Activated naive CD8-positive, alpha-beta T cell treated with anti-CD3 and anti-CD28 coated beads, Interleukin-2, amount 50 U/mL, for 24 hours (primary cell): ENCODE data around the gene SLC12A7.
"Not testable (repeated sequence)": the region's sequence is repeated elsewhere in the genome, so short reads cannot be mapped to it uniquely, and the experiment has no call there.

ENCODE experiments used
- ATAC-seq: fragments of 150-1000 bp; cut with Tn5 transposase; one replicate; pipeline ENCODE4 v1.10.0; 2021
- DNase-seq: peaks from one replicate; pipeline ENCODE4 v3.0.0; 2021
- H3K27ac Mint-ChIP-seq: one replicate; pipeline ENCODE4 v1.8.0; 2021; ENCODE audit warnings: mild to moderate bottlenecking, mixed read lengths
- H3K27me3 Mint-ChIP-seq: one replicate; pipeline ENCODE4 v1.8.0; 2021; ENCODE audit warnings: mixed read lengths
- H3K36me3 Mint-ChIP-seq: one replicate; pipeline ENCODE4 v1.8.0; 2021; ENCODE audit warnings: low read depth, mixed read lengths
- H3K4me1 Mint-ChIP-seq: one replicate; pipeline ENCODE4 v1.8.0; 2021; ENCODE audit warnings: mixed read lengths
- H3K4me3 Mint-ChIP-seq: one replicate; pipeline ENCODE4 v1.8.0; 2021; ENCODE audit warnings: mild to moderate bottlenecking, moderate library complexity, mixed read lengths
- H3K9me3 Mint-ChIP-seq: one replicate; pipeline ENCODE4 v1.8.0; 2021; ENCODE audit warnings: mixed read lengths

Gene SLC12A7

DNA sequence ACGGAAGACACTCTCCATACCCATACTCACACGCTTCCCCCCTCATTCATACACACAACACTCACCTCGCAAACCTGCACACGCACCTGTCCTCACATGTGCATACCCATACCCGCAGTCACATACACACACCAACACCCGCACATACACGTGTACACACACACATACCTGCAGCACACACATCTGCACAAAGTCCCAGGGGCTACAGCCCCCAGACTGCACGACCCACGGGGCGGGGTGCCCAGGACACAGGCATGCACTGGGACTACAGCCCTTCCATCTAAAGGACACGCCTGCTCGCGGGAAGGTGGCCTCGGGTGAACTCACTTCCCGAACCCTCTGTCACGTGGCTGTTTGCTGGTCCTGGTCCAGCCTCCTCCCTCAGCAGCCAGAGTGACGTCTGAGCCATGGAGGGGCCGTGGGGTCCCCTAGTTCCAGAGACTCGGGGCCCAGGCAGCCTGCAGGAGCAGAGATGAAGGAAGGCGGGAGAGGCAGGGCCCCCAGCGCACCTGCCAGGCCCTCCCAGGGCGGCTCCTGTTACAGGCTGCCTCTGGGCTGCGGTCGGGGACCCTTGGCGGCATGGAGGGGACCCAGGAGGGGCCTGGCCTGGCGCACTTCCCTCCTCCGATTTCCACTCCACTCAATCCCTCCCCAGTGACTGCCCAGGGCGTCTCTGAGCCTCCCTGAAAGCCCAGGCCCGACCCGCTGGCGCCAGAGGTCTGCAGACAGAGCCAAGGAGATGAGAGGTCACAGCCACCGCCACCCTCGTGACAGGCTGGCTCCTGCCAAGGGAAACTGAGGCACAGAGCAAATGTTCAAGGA lies 8.1 kb downstream of the SLC12A7 start:
- peaks cover 69% of the 10 kb centered on the region for H3K4me1 Mint-ChIP-seq
- no peak for DNase-seq
- no peaks in the 10 kb centered on the region for H3K27me3 Mint-ChIP-seq
- H3K9me3 Mint-ChIP-seq: no peaks in the 10 kb centered on the region
- H3K27ac Mint-ChIP-seq: no peak overlapping the region
- H3K36me3 Mint-ChIP-seq: no peaks in the 10 kb centered on the region
- H3K4me3 Mint-ChIP-seq: peak overlapping the region; percentile 8
- ATAC-seq: no peak

- Mint-ChIP-seq H3K4me3 (peak overlapping the region; percentile 8), H3K4me1 (peaks cover 63% of the 10 kb centered on the region), H3K27ac (no peak overlapping the region), H3K27me3 (no peaks in the 10 kb centered on the region), H3K36me3 (no peaks in the 10 kb centered on the region), H3K9me3 (no peaks in the 10 kb centered on the region)
- no peak for DNase-seq
- ATAC-seq: no peak
Observed at GRCh38 chr5:1103093-1103492, 8.8 kb downstream of the SLC12A7 start.

DNA sequence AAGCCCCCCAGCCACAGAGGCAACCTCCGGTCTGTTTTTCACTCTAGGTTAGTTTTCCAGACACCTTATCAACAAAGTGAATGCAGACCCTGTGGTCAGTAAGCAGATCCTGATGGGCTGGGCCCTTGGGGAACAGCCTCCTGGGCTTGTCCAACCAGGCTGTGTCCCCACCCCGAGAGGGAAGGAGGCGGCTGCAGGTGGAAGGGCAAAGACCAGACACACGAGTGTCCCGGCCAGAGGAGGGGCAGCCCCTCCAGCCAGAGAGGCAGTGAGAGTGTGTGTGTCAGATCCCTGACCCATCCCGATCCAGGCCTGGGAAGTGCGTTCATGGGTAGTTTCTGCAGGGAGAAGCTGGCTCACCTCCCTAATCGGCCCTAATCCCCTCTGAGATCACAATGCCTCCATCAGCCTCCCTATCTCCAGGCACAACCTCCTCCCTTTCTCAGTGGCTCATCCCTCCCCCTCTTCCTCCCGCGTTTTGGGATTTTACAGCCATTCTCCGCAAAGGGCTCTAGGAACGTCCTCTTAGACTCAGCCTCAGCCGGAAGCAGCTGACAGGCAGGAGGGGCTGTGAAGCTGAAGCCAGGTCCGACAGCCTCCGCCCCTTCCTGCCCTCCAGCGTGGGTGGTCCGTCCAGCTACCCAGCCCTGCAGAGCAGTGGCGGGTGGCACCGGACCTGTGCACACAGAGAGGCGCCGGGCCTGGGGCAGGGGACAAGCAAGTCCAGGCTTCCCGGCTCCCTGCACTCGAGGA lies 9.7 kb downstream of the SLC12A7 start:
- no peak overlapping the region for H3K4me3 Mint-ChIP-seq
- H3K27me3 Mint-ChIP-seq: no peaks in the 10 kb centered on the region
- ATAC-seq (no peak), DNase-seq (no peak)
- H3K27ac Mint-ChIP-seq: no peak overlapping the region
- no peaks in the 10 kb centered on the region for H3K36me3 Mint-ChIP-seq
- no peaks in the 10 kb centered on the region for H3K9me3 Mint-ChIP-seq
- peaks cover 60% of the 10 kb centered on the region for H3K4me1 Mint-ChIP-seq

- H3K36me3 Mint-ChIP-seq: no peaks in the 10 kb centered on the region
- no peak for DNase-seq
- H3K4me1 Mint-ChIP-seq: peaks cover 52% of the 10 kb centered on the region
- ATAC-seq: no peak
- no peaks in the 10 kb centered on the region for H3K27me3 Mint-ChIP-seq
- no peak overlapping the region for H3K27ac Mint-ChIP-seq
- no peaks in the 10 kb centered on the region for H3K9me3 Mint-ChIP-seq
- H3K4me3 Mint-ChIP-seq: no peak overlapping the region
Observed at GRCh38 chr5:1100664-1101574, 10.9 kb downstream of the SLC12A7 start.

- Mint-ChIP-seq H3K27ac (no peak overlapping the region), H3K9me3 (no peaks in the 10 kb centered on the region), H3K36me3 (no peaks in the 10 kb centered on the region), H3K4me3 (no peak overlapping the region), H3K27me3 (no peaks in the 10 kb centered on the region), H3K4me1 (peaks cover 43% of the 10 kb centered on the region)
- DNase-seq (no peak), ATAC-seq (no peak)
Observed at GRCh38 chr5:1099926-1100663, 11.8 kb downstream of the SLC12A7 start.

DNA sequence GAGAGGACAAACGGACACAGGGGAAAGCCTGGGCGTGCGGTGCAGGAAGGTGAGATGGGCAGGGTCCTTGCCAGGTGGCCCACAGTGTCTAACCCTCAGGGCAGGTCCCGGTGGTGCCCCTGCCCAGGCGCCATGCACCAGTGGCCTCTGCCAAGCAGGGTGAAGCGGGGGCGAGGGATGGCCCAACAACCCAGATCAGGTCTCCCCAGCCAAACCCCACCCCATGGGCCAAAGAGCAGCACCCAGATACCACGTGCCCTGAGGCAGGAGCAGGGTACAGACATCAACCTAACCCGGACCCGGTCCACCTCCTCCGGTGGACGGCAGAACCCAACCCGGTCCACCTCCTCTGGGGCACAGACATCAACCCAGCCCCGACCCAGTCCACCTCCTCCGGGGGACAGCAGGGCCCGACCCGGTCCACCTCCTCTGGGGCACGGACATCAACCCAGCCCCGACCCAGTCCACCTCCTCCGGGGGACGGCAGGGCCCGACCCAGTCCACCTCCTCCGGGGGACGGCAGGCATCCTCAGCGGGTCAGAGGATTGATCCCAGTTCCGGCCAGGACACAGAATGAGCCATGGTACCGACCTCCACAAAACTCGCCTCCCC lies 12.8 kb downstream of the SLC12A7 start:
- Mint-ChIP-seq H3K4me3 (no peak overlapping the region), H3K27ac (no peak overlapping the region), H3K4me1 (peaks cover 34% of the 10 kb centered on the region), H3K27me3 (no peaks in the 10 kb centered on the region), H3K36me3 (no peaks in the 10 kb centered on the region), H3K9me3 (no peaks in the 10 kb centered on the region)
- no peak for DNase-seq
- peak; percentile 15 for ATAC-seq

- peaks cover 25% of the 10 kb centered on the region for H3K4me1 Mint-ChIP-seq
- H3K27ac Mint-ChIP-seq, H3K36me3 Mint-ChIP-seq, H3K9me3 Mint-ChIP-seq, H3K4me3 Mint-ChIP-seq, H3K27me3 Mint-ChIP-seq, DNase-seq, ATAC-seq: not testable (repeated sequence)
Observed at GRCh38 chr5:1097988-1098385, 13.9 kb downstream of the SLC12A7 start.

- DNase-seq: no peak
- no peaks in the 10 kb centered on the region for H3K36me3 Mint-ChIP-seq
- no peak overlapping the region for H3K4me3 Mint-ChIP-seq
- no peaks in the 10 kb centered on the region for H3K9me3 Mint-ChIP-seq
- H3K4me1 Mint-ChIP-seq: peaks cover 25% of the 10 kb centered on the region
- ATAC-seq: no peak
- H3K27me3 Mint-ChIP-seq: no peaks in the 10 kb centered on the region
- no peak overlapping the region for H3K27ac Mint-ChIP-seq
Observed at GRCh38 chr5:1097381-1097987, 14.4 kb downstream of the SLC12A7 start.

DNA sequence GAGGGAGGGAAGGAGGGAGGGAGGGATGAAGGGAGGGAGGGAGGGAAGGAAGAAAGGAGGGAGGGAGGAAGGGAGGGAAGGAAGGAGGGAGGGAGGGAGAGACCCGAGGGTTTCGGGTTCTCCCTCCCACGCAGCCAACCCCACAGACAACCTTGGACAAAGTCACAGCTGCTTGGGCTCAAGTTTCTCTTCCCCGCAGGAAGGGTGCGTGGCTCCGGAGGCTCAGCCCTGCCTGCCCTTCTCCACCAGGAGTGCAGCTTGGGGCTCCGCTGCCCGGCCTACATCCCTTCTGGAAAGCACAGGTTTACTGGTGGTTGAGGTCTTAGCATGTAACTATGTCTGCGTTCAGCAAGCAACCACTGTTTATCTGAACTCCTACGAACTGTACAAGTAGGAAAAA lies 15.0 kb downstream of the SLC12A7 start:
- no peak overlapping the region for H3K4me3 Mint-ChIP-seq

GRCh38 chr5:1095990-1096363 lies 15.9 kb downstream of the SLC12A7 start:
- no peak overlapping the region for H3K27ac Mint-ChIP-seq
- ATAC-seq (no peak), DNase-seq (no peak)
- no peaks in the 10 kb centered on the region for H3K36me3 Mint-ChIP-seq
- no peak overlapping the region for H3K4me3 Mint-ChIP-seq
- peaks cover 18% of the 10 kb centered on the region for H3K4me1 Mint-ChIP-seq
- no peaks in the 10 kb centered on the region for H3K27me3 Mint-ChIP-seq
- H3K9me3 Mint-ChIP-seq: no peaks in the 10 kb centered on the region

More for the DNA sequence above, 15.0 kb downstream of the SLC12A7 start:
- Mint-ChIP-seq H3K4me1 (peaks cover 19% of the 10 kb centered on the region), H3K9me3 (no peaks in the 10 kb centered on the region), H3K27me3 (no peaks in the 10 kb centered on the region), H3K27ac (no peak overlapping the region), H3K36me3 (no peaks in the 10 kb centered on the region)
- DNase-seq (no peak), ATAC-seq (no peak)

DNA sequence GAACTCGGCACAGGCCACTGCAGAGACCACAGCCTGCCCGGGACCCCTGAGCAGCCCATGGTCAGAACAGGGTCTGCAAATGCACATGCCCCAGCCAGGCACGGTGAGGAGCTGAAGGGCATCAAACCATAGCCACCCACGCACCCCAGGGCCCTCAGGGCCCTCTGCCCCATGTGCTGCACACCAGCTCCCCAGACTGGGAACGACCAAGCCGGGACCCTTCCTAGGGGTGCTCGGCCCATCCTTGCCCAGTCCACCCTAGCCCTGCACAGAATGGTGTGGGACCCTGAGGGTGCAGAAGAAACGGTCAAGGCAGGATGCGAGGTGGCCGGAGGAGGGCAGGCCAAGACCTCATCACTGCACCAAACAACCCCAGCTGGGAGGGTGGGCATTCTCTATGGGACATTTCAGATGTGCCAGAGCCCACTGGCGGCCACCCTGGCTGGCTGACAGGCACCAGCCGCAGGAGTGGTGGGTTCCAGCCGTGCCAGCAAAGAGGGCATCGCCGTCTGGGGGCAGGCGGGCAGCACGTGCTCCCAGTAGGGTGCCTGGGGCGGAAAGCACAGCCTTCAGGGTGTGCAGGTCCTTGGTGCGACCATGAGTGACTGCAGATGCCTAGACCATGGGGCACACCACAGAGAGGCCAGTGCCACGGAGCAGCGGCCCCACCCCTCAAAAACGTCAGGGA lies 16.4 kb downstream of the SLC12A7 start:
- Mint-ChIP-seq H3K36me3 (no peaks in the 10 kb centered on the region), H3K4me1 (peaks cover 16% of the 10 kb centered on the region), H3K27me3 (no peaks in the 10 kb centered on the region), H3K27ac (no peak overlapping the region), H3K4me3 (no peak overlapping the region), H3K9me3 (no peaks in the 10 kb centered on the region)
- DNase-seq: no peak
- no peak for ATAC-seq

DNA sequence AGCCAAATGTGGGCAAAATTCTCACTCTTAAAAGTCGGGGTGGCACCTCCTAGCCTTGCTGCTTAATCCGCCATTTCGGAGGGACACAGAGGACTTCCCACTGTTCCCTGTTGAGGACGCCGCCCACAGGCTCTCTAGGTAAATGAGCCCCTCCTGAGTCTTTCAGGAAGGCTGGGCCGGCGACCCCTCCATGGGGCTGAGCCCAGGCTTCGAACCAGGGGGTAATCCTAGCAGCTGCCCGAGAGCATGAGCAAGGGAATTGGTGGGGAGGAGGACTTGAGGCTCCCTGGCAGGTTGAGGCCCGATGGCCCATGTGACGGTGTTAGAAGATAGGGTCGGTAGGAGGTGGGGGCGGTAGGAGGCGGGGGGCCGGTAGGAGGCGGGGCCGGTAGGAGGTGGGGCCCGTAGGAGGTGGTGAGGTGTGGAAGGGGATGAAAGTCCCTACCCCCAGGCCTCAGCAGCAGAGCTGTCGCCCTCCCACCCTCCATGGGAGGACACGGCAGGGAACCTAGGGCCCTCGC lies 17.1 kb downstream of the SLC12A7 start:
- no peaks in the 10 kb centered on the region for H3K36me3 Mint-ChIP-seq
- H3K27me3 Mint-ChIP-seq: no peaks in the 10 kb centered on the region
- ATAC-seq: no peak
- H3K4me3 Mint-ChIP-seq: no peak overlapping the region
- no peak for DNase-seq
- peaks cover 15% of the 10 kb centered on the region for H3K4me1 Mint-ChIP-seq
- H3K9me3 Mint-ChIP-seq: no peaks in the 10 kb centered on the region
- H3K27ac Mint-ChIP-seq: no peak overlapping the region

GRCh38 chr5:1093361-1093760 lies 18.5 kb downstream of the SLC12A7 start:
- no peaks in the 10 kb centered on the region for H3K36me3 Mint-ChIP-seq
- H3K27me3 Mint-ChIP-seq: no peaks in the 10 kb centered on the region
- H3K4me1 Mint-ChIP-seq: peaks cover 11% of the 10 kb centered on the region
- no peak overlapping the region for H3K4me3 Mint-ChIP-seq
- H3K9me3 Mint-ChIP-seq: no peaks in the 10 kb centered on the region
- H3K27ac Mint-ChIP-seq: no peak overlapping the region
- no peak for ATAC-seq
- no peak for DNase-seq
